ENCODE results near the gene MUTYH.

GRCh38 chr1:45379524-45379923 lies 39.3 kb upstream of the MUTYH start:
- no peak for TF ChIP-seq CTCF (conservative IDR thresholded peaks at IDR 0.05; ENCODE audit: low read depth, low read length)
- no peak for TF ChIP-seq EZH2 (IDR thresholded peaks at IDR 0.05; ENCODE audit: borderline replicate concordance, low read depth, low read length, poor library complexity, severe bottlenecking)

Measured in A673 (cell line).